B cell (primary cell): ENCODE measurements around the gene STIMATE. TPM values are rescaled to one million over a fixed set of nuclear protein-coding genes. Genes with fewer than 3 reads are reported as not detected.

Source experiments
- ATAC-seq: fragments of 200-7000 bp; cut with Tn5 transposase; one replicate; pipeline ENCODE4 v1.10.0; 2021; ENCODE audit warnings: low read depth, mild to moderate bottlenecking, moderate number of reproducible peaks, moderate library complexity
- CTCF ChIA-PET: fragments of 350-600 bp; sonication (Branson Sonifier 250); formaldehyde crosslinking; loops from one replicate; lab custom pipeline; 2021; ENCODE audit warnings: antibody characterized with exemption, inconsistent platforms; lab: Charles Lee
- POLR2A ChIA-PET: fragments of 350-600 bp; sonication (Branson Sonifier 250); formaldehyde crosslinking; loops from one replicate; lab custom pipeline; 2021; ENCODE audit warnings: antibody characterized with exemption; lab: Charles Lee
- DNase-seq: peaks from one replicate; pipeline ENCODE4 v3.0.0; 2013
- H2AFZ ChIP-seq: 2 replicates; pipeline ENCODE4 v1.6.1; 2012; ENCODE audit warnings: mild to moderate bottlenecking, low read depth, low read length; ENCODE audit not compliant: insufficient read depth, poor library complexity, severe bottlenecking
- H3K27ac ChIP-seq, 2 donors: 1 replicate in 1 of 2; 2 replicates in 1 of 2; pipeline ENCODE4 v1.5.1; 2012 to 2013; ENCODE audit warnings: low read length in 2 of 2, mild to moderate bottlenecking in 2 of 2, moderate library complexity in 1 of 2
- H3K27me3 ChIP-seq, 4 experiments: fragments of 200-600 bp in 1 of 4; sonication (generic) in 1 of 4; replicated peaks in 1 of 4; 1 replicate in 2 of 4; 2 replicates in 2 of 4; pipeline versions ENCODE4 v1.6.1 to v1.7.0; 2013 to 2016; ENCODE audit warnings: low read length in 3 of 4, mild to moderate bottlenecking in 2 of 4, mixed read lengths in 1 of 4, moderate library complexity in 1 of 4; ENCODE audit not compliant: insufficient read depth in 4 of 4, control insufficient read depth in 3 of 4; ENCODE audit errors: control extremely low read depth in 1 of 4
- H3K36me3 ChIP-seq, 2 experiments: replicated peaks in 1 of 2; 1 replicate in 1 of 2; 2 replicates in 1 of 2; pipeline versions ENCODE4 v1.6.1 to v1.7.1; 2013; ENCODE audit warnings: low read length in 1 of 2; ENCODE audit not compliant: insufficient read depth in 2 of 2, control insufficient read depth in 1 of 2; ENCODE audit errors: control extremely low read depth in 1 of 2, extremely low read depth in 1 of 2
- H3K4me1 ChIP-seq, 2 donors: fragments of 200-600 bp in 1 of 2; sonication (generic) in 1 of 2; 1 replicate in 1 of 2; 2 replicates in 1 of 2; pipeline versions ENCODE4 v1.5.1 to v1.6.1; 2013 to 2017; ENCODE audit warnings: low read length in 2 of 2; ENCODE audit not compliant: control insufficient read depth in 2 of 2, insufficient read depth in 2 of 2
- H3K4me2 ChIP-seq: replicated peaks from 2 replicates; pipeline ENCODE3; 2012; ENCODE audit warnings: mild to moderate bottlenecking, low read depth, low read length; ENCODE audit not compliant: poor library complexity, severe bottlenecking
- H3K4me3 ChIP-seq, 5 experiments: fragments of 200-600 bp in 1 of 5; sonication (generic) in 1 of 5; 1 replicate in 3 of 5; 2 replicates in 2 of 5; pipeline versions ENCODE4 v1.5.1 to v1.7.0; 2011 to 2016; ENCODE audit warnings: low read length in 4 of 5, mild to moderate bottlenecking in 4 of 5, low read depth in 2 of 5, control low read depth in 1 of 5, moderate library complexity in 1 of 5; ENCODE audit not compliant: insufficient read depth in 1 of 5; ENCODE audit errors: control extremely low read depth in 1 of 5, extremely low read depth in 1 of 5
- H3K79me2 ChIP-seq: fragments of 200-600 bp; sonication (generic); one replicate; pipeline ENCODE4 v1.6.0; 2016; ENCODE audit warnings: low read length; ENCODE audit not compliant: control insufficient read depth, insufficient read depth
- H3K9ac ChIP-seq: fragments of 200-600 bp; sonication (generic); 2 replicates; pipeline ENCODE4 v1.6.1; 2017; ENCODE audit warnings: mild to moderate bottlenecking, low read length, moderate library complexity
- H3K9me3 ChIP-seq, 3 donors: one replicate each; pipeline versions ENCODE4 v1.6.1 to v1.7.1; 2013; ENCODE audit warnings: low read length in 2 of 3; ENCODE audit not compliant: control insufficient read depth in 2 of 3, insufficient read depth in 1 of 3; ENCODE audit errors: control extremely low read depth in 1 of 3
- H4K20me1 ChIP-seq: 2 replicates; pipeline ENCODE4 v1.6.0; 2012; ENCODE audit warnings: mild to moderate bottlenecking, low read length; ENCODE audit not compliant: insufficient read depth, control insufficient read depth, poor library complexity, severe bottlenecking
- H3K27ac Mint-ChIP-seq: one replicate; pipeline ENCODE4 v1.8.0; 2021; ENCODE audit warnings: mixed read lengths
- H3K27me3 Mint-ChIP-seq: one replicate; pipeline ENCODE4 v1.8.0; 2021; ENCODE audit warnings: mixed read lengths
- H3K4me1 Mint-ChIP-seq: one replicate; pipeline ENCODE4 v1.8.0; 2021; ENCODE audit warnings: mixed read lengths
- H3K4me3 Mint-ChIP-seq: one replicate; pipeline ENCODE4 v1.8.0; 2021; ENCODE audit warnings: mixed read lengths
- H3K9me3 Mint-ChIP-seq: one replicate; pipeline ENCODE4 v1.8.0; 2022; ENCODE audit warnings: mixed read lengths; ENCODE audit not compliant: insufficient read depth
- CTCF ChIP-seq: fragments of 200-600 bp; IDR thresholded peaks from one replicate; pipeline ENCODE4 v1.8.0; 2022; ENCODE audit warnings: antibody characterized with exemption, mild to moderate bottlenecking
- EZH2 ChIP-seq: IDR thresholded peaks from 2 replicates; pipeline ENCODE4 v1.6.1; 2012; ENCODE audit warnings: borderline replicate concordance, low read depth, mild to moderate bottlenecking, moderate library complexity, low read length; ENCODE audit not compliant: insufficient read depth, poor library complexity, severe bottlenecking
- WGBS: methylation state at CpG from one replicate; pipeline ENCODE4 v1.1.5; 2013; ENCODE audit warnings: missing lambda C conversion rate; ENCODE audit not compliant: insufficient coverage; 5-methylcytosine and 5-hydroxymethylcytosine counted together
- intact Hi-C: fragments of 100-400 bp; cut with micrococcal nuclease; formaldehyde crosslinking; loops from one replicate; pipeline ENCODE4 v1.10.0; 2022
- polyA plus RNA-seq: library from polyadenylated mRNA; depleted of rRNA; stranded (reverse); fragments of >200 nt; gene quantifications from 2 replicates; pipeline ENCODE4 v1.2.3, GENCODE V29; 2012
- total RNA-seq, 2 donors: library from RNA; stranded (reverse); fragments of 120-200 nt in 1 of 2; gene quantifications; 1 replicate in 1 of 2; 2 replicates in 1 of 2; pipeline versions ENCODE4 v1.2.3 to v1.2.4, GENCODE V29; 2013 to 2022

STIMATE gene
- total and polyA plus RNA-seq, 2 donors (not counting 1 experiment from before 2014, with no cell fraction given) = 24.6 to 38.4 TPM

- H3K4me2 ChIP-seq = peak overlapping the region; percentile 58
- Mint-ChIP-seq H3K9me3 (no peaks in the 10 kb centered on the region), H3K4me3 (peak overlapping the region; percentile 50), H3K4me1 (peaks cover 24% of the 10 kb centered on the region), H3K27ac (peak overlapping the region; percentile 90), H3K27me3 (no peaks in the 10 kb centered on the region)
- no peak for TF ChIP-seq CTCF
- TF ChIP-seq EZH2 = no peak
- POLR2A ChIA-PET = interaction anchor here (0.5 kb wide), 1 partner anchor 120 kb away, joined by 5 read pairs; no protein-coding TSS in a partner anchor
- H3K27me3 ChIP-seq = no peaks in the 10 kb centered on the region
- DNase-seq = peak; percentile 57
- H4K20me1 ChIP-seq = no peaks in the 10 kb centered on the region
- H3K36me3 ChIP-seq = peaks cover 0 to 4% of the 10 kb centered on the region in 2 experiments
- CTCF ChIA-PET = interaction anchor here (1.0 to 2.7 kb wide), 9 partner anchors 8 to 140 kb away, joined by 3 to 18 read pairs (median 4); no protein-coding TSS in a partner anchor
- peaks cover 20 to 22% of the 10 kb centered on the region in 2 donors for H3K4me1 ChIP-seq
- peak overlapping the region in 3 of 5 experiments; percentile 15 to 34 (median 25) for H3K4me3 ChIP-seq
- no peaks in the 10 kb centered on the region for H3K79me2 ChIP-seq
- WGBS = no CpG with 5 or more reads among the region's 3 CpGs
- peak overlapping the region; percentile 65 to 72 for H3K27ac ChIP-seq
- peak overlapping the region; percentile 16 for H3K9ac ChIP-seq
- ATAC-seq = peak; percentile 69
- intact Hi-C loops = loop anchor here (5.0 kb wide), 1 partner anchor 33 kb away; the partner anchor contains the start of gene STIMATE
- H3K9me3 ChIP-seq = no peaks in the 10 kb centered on the region
- H2AFZ ChIP-seq = peak overlapping the region; percentile 66
Observed at GRCh38 chr3:52930748-52931147, 33.4 kb upstream of the STIMATE start.

GRCh38 chr3:52926554-52926953, 29.2 kb upstream of the STIMATE start:
- H3K4me3 Mint-ChIP-seq = no peak overlapping the region
- H3K27me3 ChIP-seq = no peaks in the 10 kb centered on the region
- H3K4me1 ChIP-seq = peaks cover 16 to 18% of the 10 kb centered on the region in 2 donors
- H3K27me3 Mint-ChIP-seq = no peaks in the 10 kb centered on the region
- H4K20me1 ChIP-seq = no peaks in the 10 kb centered on the region
- H3K27ac ChIP-seq = no peak overlapping the region
- H3K9ac ChIP-seq = no peak overlapping the region
- peaks cover 14% of the 10 kb centered on the region for H3K4me1 Mint-ChIP-seq
- no peak overlapping the region for H3K27ac Mint-ChIP-seq
- peaks cover 7 to 22% of the 10 kb centered on the region in 2 experiments for H3K36me3 ChIP-seq
- CTCF ChIA-PET = interaction anchor here (0.7 to 2.0 kb wide), 2 partner anchors 9 to 11 kb away, joined by 3 to 4 read pairs; no protein-coding TSS in a partner anchor
- ATAC-seq = no peak
- H3K9me3 Mint-ChIP-seq = no peaks in the 10 kb centered on the region
- no peaks in the 10 kb centered on the region for H3K9me3 ChIP-seq
- POLR2A ChIA-PET = no interaction called here
- H3K4me3 ChIP-seq = no peak overlapping the region
- TF ChIP-seq CTCF (no peak), EZH2 (no peak)
- no peak overlapping the region for H2AFZ ChIP-seq
- no peak overlapping the region for H3K4me2 ChIP-seq
- no peaks in the 10 kb centered on the region for H3K79me2 ChIP-seq
- intact Hi-C loops = loop anchor here (5.0 kb wide), 1 partner anchor 36 kb away; no protein-coding TSS in a partner anchor
- no peak for DNase-seq
- WGBS = 94% methylated on average over 2 of the region's 2 CpGs
